Measurements from ENCODE around the gene CLUH.

GRCh38 chr17:2692781-2693135 lies 18.8 kb downstream of the CLUH start:
- TF ChIP-seq, protein P1, sequence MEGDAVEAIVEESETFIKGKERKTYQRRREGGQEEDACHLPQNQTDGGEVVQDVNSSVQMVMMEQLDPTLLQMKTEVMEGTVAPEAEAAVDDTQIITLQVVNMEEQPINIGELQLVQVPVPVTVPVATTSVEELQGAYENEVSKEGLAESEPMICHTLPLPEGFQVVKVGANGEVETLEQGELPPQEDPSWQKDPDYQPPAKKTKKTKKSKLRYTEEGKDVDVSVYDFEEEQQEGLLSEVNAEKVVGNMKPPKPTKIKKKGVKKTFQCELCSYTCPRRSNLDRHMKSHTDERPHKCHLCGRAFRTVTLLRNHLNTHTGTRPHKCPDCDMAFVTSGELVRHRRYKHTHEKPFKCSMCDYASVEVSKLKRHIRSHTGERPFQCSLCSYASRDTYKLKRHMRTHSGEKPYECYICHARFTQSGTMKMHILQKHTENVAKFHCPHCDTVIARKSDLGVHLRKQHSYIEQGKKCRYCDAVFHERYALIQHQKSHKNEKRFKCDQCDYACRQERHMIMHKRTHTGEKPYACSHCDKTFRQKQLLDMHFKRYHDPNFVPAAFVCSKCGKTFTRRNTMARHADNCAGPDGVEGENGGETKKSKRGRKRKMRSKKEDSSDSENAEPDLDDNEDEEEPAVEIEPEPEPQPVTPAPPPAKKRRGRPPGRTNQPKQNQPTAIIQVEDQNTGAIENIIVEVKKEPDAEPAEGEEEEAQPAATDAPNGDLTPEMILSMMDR (IDR thresholded peaks at IDR 0.05) = no peak
- no peak for TF ChIP-seq POLR2A (IDR thresholded peaks at IDR 0.05)
- TF ChIP-seq POLR2AphosphoS5 (IDR thresholded peaks at IDR 0.05) = no peak
- no peak for TF ChIP-seq EP300 (IDR thresholded peaks at IDR 0.05)

Data from sigmoid colon (tissue), 4 donors.